Liver (tissue), 9 donors: ENCODE results near the gene C1orf53. TPM values are rescaled to one million over a fixed set of nuclear protein-coding genes. Genes with fewer than 3 reads are reported as not detected.

ENCODE experiments used
- DNase-seq: peaks from one replicate; pipeline ENCODE4 v3.0.0-alpha.2; 2017; ENCODE audit warnings: low spot score
- H3K27ac ChIP-seq, 2 donors: one replicate each; pipeline ENCODE4 v1.7.0; 2013; ENCODE audit warnings: inconsistent platforms in 2 of 2, low read length in 2 of 2, control low read depth in 1 of 2, low read depth in 1 of 2, mild to moderate bottlenecking in 1 of 2
- H3K27me3 ChIP-seq, 4 donors: one replicate each; pipeline versions ENCODE4 v1.6.1 to v1.7.0; 2013; ENCODE audit warnings: low read length in 3 of 4, inconsistent platforms in 1 of 4, mild to moderate bottlenecking in 1 of 4, moderate library complexity in 1 of 4; ENCODE audit not compliant: control insufficient read depth in 4 of 4, insufficient read depth in 4 of 4
- H3K36me3 ChIP-seq, 4 donors: one replicate each; pipeline versions ENCODE4 v1.6.1 to v1.7.0; 2013; ENCODE audit warnings: low read length in 3 of 4, mild to moderate bottlenecking in 3 of 4, low read depth in 1 of 4, moderate library complexity in 1 of 4; ENCODE audit not compliant: control insufficient read depth in 4 of 4, insufficient read depth in 3 of 4
- H3K4me1 ChIP-seq, 4 donors: one replicate each; pipeline versions ENCODE4 v1.6.1 to v1.7.0; 2013; ENCODE audit warnings: low read length in 3 of 4, mild to moderate bottlenecking in 3 of 4, moderate library complexity in 1 of 4; ENCODE audit not compliant: control insufficient read depth in 4 of 4, insufficient read depth in 4 of 4
- H3K4me3 ChIP-seq, 3 donors: one replicate each; pipeline versions ENCODE4 v1.6.1 to v1.7.0; 2013; ENCODE audit warnings: low read length in 3 of 3, control low read depth in 1 of 3, low read depth in 1 of 3, mild to moderate bottlenecking in 1 of 3
- H3K9ac ChIP-seq, 2 donors: one replicate each; pipeline ENCODE4 v1.7.0; 2013; ENCODE audit warnings: low read length in 2 of 2, mild to moderate bottlenecking in 2 of 2, moderate library complexity in 2 of 2, control low read depth in 1 of 2, low read depth in 1 of 2
- H3K9me3 ChIP-seq, 4 donors: one replicate each; pipeline versions ENCODE4 v1.6.1 to v1.7.0; 2013; ENCODE audit warnings: low read length in 3 of 4; ENCODE audit not compliant: control insufficient read depth in 4 of 4
- EGR1 ChIP-seq, 2 donors: IDR thresholded peaks; 2 replicates each; pipeline ENCODE4 v1.6.1; 2016 to 2018; ENCODE audit warnings: antibody characterized with exemption in 2 of 2, low read depth in 2 of 2
- FOXA1 ChIP-seq: IDR thresholded peaks from 2 replicates; pipeline ENCODE4 v1.6.1; 2016; ENCODE audit warnings: antibody characterized with exemption
- FOXA2 ChIP-seq: IDR thresholded peaks from 2 replicates; pipeline ENCODE4 v1.6.1; 2016; ENCODE audit warnings: antibody characterized with exemption
- HNF4G ChIP-seq: IDR thresholded peaks from 2 replicates; pipeline ENCODE4 v1.6.1; 2016; ENCODE audit warnings: antibody characterized with exemption
- JUND ChIP-seq, 2 donors: IDR thresholded peaks; 2 replicates each; pipeline ENCODE4 v1.6.1; 2016; ENCODE audit warnings: antibody characterized with exemption in 2 of 2
- MAX ChIP-seq: IDR thresholded peaks from 2 replicates; pipeline ENCODE4 v1.6.1; 2016; ENCODE audit warnings: antibody characterized with exemption
- REST ChIP-seq: IDR thresholded peaks from 2 replicates; pipeline ENCODE4 v1.6.1; 2016; ENCODE audit warnings: antibody characterized with exemption, mild to moderate bottlenecking
- SP1 ChIP-seq: IDR thresholded peaks from 2 replicates; pipeline ENCODE4 v1.6.1; 2018; ENCODE audit warnings: antibody characterized with exemption, mild to moderate bottlenecking
- TAF1 ChIP-seq: conservative IDR thresholded peaks from 2 replicates; pipeline ENCODE4 v1.6.1; 2016; ENCODE audit warnings: antibody characterized with exemption, mild to moderate bottlenecking
- YY1 ChIP-seq: IDR thresholded peaks from 2 replicates; pipeline ENCODE4 v1.6.1; 2016; ENCODE audit warnings: antibody characterized with exemption, mild to moderate bottlenecking
- WGBS: extraction: QIAGEN DNeasy Blood & Tissue Kit; methylation state at CpG from one replicate; pipeline ENCODE4 v1.1.7; 2013; 5-methylcytosine and 5-hydroxymethylcytosine counted together
- polyA plus RNA-seq, 2 donors: library from polyadenylated mRNA; stranded (reverse) in 1 of 2; unstranded in 1 of 2; fragments of 200-250 nt in 1 of 2; fragments of >200 nt in 1 of 2; fragmentation: Nextera tagmentation in 1 of 2; extraction: Ambion mirVana in 1 of 2; gene quantifications; one replicate each; pipeline versions ENCODE4 v1.2.1 to v1.2.3, GENCODE V29; 2013 to 2015
- total RNA-seq, 2 donors: library from RNA; depleted of rRNA; stranded (reverse); fragments of >200 nt; gene quantifications; one replicate each; pipeline ENCODE4 v1.2.3, GENCODE V29; 2014
- TF ChIP-seq, protein P1 (sequence below): IDR thresholded peaks from 2 replicates; pipeline ENCODE4 v1.6.1; 2016; ENCODE audit warnings: antibody characterized with exemption
- TF ChIP-seq, protein P2 (sequence below): IDR thresholded peaks from 2 replicates; pipeline ENCODE4 v1.6.1; 2016; ENCODE audit warnings: antibody characterized with exemption
- donor health status: healthy.
- donor health status: healthy.
- donor health status: healthy.
- donor health status: healthy.
- donor health status: healthy.

C1orf53 gene
- total and polyA plus RNA-seq, 4 donors: 5.5 to 20.5 (median 9.5) TPM

GRCh38 chr1:197862221-197862620 is 40.2 kb upstream of the C1orf53 start:
- Histone ChIP-seq H3K36me3 (no peaks in the 10 kb centered on the region), H3K9me3 (no peaks in the 10 kb centered on the region), H3K9ac (no peak overlapping the region), H3K27ac (no peak overlapping the region), H3K4me3 (no peak overlapping the region), H3K4me1 (no peaks in the 10 kb centered on the region), H3K27me3 (no peaks in the 10 kb centered on the region)
- WGBS: 92% methylated on average over 3 of the region's 3 CpGs
- no peak for DNase-seq
- no peak for TF ChIP-seq TAF1
- TF ChIP-seq, protein P1, sequence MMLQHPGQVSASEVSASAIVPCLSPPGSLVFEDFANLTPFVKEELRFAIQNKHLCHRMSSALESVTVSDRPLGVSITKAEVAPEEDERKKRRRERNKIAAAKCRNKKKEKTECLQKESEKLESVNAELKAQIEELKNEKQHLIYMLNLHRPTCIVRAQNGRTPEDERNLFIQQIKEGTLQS: no peak
- TF ChIP-seq EGR1 (IDR thresholded peaks at IDR 0.05; ENCODE audit: low read depth in 2 of 2): no peak
- TF ChIP-seq, protein P2, sequence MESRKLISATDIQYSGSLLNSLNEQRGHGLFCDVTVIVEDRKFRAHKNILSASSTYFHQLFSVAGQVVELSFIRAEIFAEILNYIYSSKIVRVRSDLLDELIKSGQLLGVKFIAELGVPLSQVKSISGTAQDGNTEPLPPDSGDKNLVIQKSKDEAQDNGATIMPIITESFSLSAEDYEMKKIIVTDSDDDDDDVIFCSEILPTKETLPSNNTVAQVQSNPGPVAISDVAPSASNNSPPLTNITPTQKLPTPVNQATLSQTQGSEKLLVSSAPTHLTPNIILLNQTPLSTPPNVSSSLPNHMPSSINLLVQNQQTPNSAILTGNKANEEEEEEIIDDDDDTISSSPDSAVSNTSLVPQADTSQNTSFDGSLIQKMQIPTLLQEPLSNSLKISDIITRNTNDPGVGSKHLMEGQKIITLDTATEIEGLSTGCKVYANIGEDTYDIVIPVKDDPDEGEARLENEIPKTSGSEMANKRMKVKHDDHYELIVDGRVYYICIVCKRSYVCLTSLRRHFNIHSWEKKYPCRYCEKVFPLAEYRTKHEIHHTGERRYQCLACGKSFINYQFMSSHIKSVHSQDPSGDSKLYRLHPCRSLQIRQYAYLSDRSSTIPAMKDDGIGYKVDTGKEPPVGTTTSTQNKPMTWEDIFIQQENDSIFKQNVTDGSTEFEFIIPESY: no peak
- TF ChIP-seq HNF4G: no peak
- no peak for TF ChIP-seq MAX
- TF ChIP-seq SP1: no peak
- TF ChIP-seq JUND (IDR thresholded peaks at IDR 0.05): no peak
- TF ChIP-seq FOXA1: no peak
- no peak for TF ChIP-seq REST

GRCh38 chr1:197862671-197863070 is 39.8 kb upstream of the C1orf53 start:
- H3K27ac ChIP-seq: no peak overlapping the region
- no peak for TF ChIP-seq FOXA2
- TF ChIP-seq FOXA1: no peak
- no peak for TF ChIP-seq JUND (IDR thresholded peaks at IDR 0.05)
- TF ChIP-seq, protein P2: no peak
- no peak for TF ChIP-seq YY1
- TF ChIP-seq REST: no peak
- H3K4me3 ChIP-seq: no peak overlapping the region
- no peaks in the 10 kb centered on the region for H3K4me1 ChIP-seq
- H3K27me3 ChIP-seq: no peaks in the 10 kb centered on the region
- no peaks in the 10 kb centered on the region for H3K36me3 ChIP-seq
- H3K9ac ChIP-seq: no peak overlapping the region
- no peak for DNase-seq
- H3K9me3 ChIP-seq: no peaks in the 10 kb centered on the region
